ENCODE results near the gene SPAG16. TPM values are rescaled to one million over a fixed set of nuclear protein-coding genes. Genes with fewer than 3 reads are reported as not detected.

Gene SPAG16
- total and polyA plus RNA-seq, 11 donors: 9.8 to 26.1 (median 15.2) TPM

DNA sequence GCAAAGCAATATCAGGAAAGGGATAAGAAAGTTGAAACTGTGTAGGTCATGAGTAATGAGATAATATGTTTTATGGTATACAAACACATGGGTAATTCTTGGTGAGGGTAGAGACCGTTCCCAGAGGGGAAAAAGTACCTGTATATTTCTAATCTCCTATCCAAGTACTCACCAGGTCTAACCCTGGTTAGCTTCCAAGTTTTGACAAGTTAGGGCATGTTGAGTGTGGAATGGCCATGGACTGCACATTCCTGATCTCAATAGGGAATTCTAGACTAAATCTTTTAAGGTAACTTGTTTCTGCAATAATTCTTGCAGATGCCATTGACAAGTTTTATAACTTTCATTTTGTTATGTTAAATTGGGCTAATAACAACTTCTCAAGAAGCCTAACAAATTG, 216.6 kb downstream of the SPAG16 start:
- Histone ChIP-seq H3K9me3 (no peaks in the 10 kb centered on the region), H3K4me3 (no peak overlapping the region), H3K36me3 (no peaks in the 10 kb centered on the region), H3K4me1 (no peaks in the 10 kb centered on the region), H3K27ac (no peak overlapping the region), H3K27me3 (no peaks in the 10 kb centered on the region)
- ATAC-seq: no peak
- no peak for DNase-seq
- 63 to 82% (median 72%) methylated on average over 1 of the region's 1 CpG for WGBS, 4 donors
- TF ChIP-seq CTCF (IDR thresholded peaks at IDR 0.05) (no peak), POLR2A (IDR thresholded peaks at IDR 0.05) (no peak)
- intact Hi-C loops (cut with DNase I): no loop called here

- DNase-seq (no peak), ATAC-seq (no peak)
- H3K4me1 ChIP-seq: no peaks in the 10 kb centered on the region
- TF ChIP-seq POLR2A (IDR thresholded peaks at IDR 0.05) (no peak), CTCF (IDR thresholded peaks at IDR 0.05) (no peak)
- peaks cover 0 to 14% (median 4%) of the 10 kb centered on the region in 12 donors for H3K9me3 ChIP-seq
- no peaks in the 10 kb centered on the region for H3K36me3 ChIP-seq
- no peaks in the 10 kb centered on the region for H3K27me3 ChIP-seq
- H3K4me3 ChIP-seq: no peak overlapping the region
- intact Hi-C loops (cut with DNase I): no loop called here
- no peak overlapping the region for H3K27ac ChIP-seq
These were observed 239.9 kb downstream of the SPAG16 start for GRCh38 chr2:213524164-213524563.

DNA sequence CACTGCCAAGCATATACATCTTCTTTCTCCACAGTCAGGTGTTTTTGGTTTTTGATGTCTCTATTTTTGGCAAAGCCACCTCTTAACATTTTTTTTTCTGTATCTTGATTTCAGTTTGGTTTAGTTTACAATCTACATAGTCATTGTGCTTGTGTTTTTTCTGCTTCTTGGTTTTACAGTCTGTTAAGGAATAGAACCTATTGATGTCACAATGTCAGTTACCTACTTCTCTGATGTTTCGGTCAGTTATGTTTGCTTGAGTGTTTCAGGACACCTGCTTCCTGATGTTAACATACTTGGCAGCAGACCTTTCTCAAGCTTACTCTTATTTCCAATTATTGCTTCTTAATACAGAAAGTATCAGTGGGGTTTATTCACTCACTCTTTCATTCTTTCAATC, 253.3 kb downstream of the SPAG16 start:
- Histone ChIP-seq H3K27me3 (no peaks in the 10 kb centered on the region), H3K4me1 (no peaks in the 10 kb centered on the region), H3K9me3 (no peaks in the 10 kb centered on the region), H3K36me3 (no peaks in the 10 kb centered on the region), H3K4me3 (no peak overlapping the region), H3K27ac (no peak overlapping the region)
- DNase-seq (no peak), ATAC-seq (no peak)
- 76 to 80% (median 77%) methylated on average over 1 of the region's 1 CpG for WGBS, 4 donors
- no peak for TF ChIP-seq POLR2A (IDR thresholded peaks at IDR 0.05)
- no peak for TF ChIP-seq CTCF (IDR thresholded peaks at IDR 0.05)
- intact Hi-C loops (cut with DNase I): no loop called here

- H3K4me3 ChIP-seq: no peak overlapping the region
- H3K36me3 ChIP-seq: no peaks in the 10 kb centered on the region
- WGBS, 4 donors: 71 to 79% (median 75%) methylated on average over 1 of the region's 1 CpG
- H3K4me1 ChIP-seq: no peaks in the 10 kb centered on the region
- H3K27me3 ChIP-seq: no peaks in the 10 kb centered on the region
- H3K27ac ChIP-seq: no peak overlapping the region
- ATAC-seq (no peak), DNase-seq (no peak)
- no peaks in the 10 kb centered on the region for H3K9me3 ChIP-seq
- intact Hi-C loops (cut with DNase I): no loop called here
- TF ChIP-seq CTCF (IDR thresholded peaks at IDR 0.05): no peak
- TF ChIP-seq POLR2A (IDR thresholded peaks at IDR 0.05): no peak
These were observed 260.7 kb downstream of the SPAG16 start for GRCh38 chr2:213544940-213545339.

All from heart left ventricle (tissue), 16 donors.